22Rv1 (cell line): ENCODE results near the gene ZNF423.

Experiments
- ZFX ChIP-seq: fragments of 450-650 bp; IDR thresholded peaks from 2 replicates; pipeline ENCODE4 v1.6.1; 2017; ENCODE audit warnings: antibody characterized with exemption, borderline replicate concordance
- TF ChIP-seq, protein P1 (sequence below): fragments of 450-650 bp; IDR thresholded peaks from 2 replicates; pipeline ENCODE4 v1.5.1; 2017; ENCODE audit warnings: mild to moderate bottlenecking

DNA sequence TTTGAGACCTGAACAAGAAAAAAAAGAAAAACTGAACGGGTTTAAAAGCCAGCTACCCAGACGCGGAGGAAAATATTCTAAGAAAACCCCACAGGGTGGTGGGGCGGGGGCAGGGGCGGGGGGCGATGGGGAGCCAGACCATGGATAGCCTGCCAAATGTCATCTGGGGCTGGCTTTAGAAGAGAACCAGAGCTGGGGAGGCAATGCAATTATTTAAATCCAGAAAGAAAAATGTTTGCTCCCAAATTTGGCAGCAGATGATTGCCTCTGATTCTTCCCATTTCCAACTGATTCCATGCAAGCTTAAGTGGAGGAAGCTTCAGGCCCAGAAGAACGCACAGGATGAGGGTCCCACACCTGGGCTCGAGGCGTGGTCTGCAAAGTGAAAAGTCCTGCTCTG, 34.8 kb downstream of the ZNF423 start:
- TF ChIP-seq, protein P1, sequence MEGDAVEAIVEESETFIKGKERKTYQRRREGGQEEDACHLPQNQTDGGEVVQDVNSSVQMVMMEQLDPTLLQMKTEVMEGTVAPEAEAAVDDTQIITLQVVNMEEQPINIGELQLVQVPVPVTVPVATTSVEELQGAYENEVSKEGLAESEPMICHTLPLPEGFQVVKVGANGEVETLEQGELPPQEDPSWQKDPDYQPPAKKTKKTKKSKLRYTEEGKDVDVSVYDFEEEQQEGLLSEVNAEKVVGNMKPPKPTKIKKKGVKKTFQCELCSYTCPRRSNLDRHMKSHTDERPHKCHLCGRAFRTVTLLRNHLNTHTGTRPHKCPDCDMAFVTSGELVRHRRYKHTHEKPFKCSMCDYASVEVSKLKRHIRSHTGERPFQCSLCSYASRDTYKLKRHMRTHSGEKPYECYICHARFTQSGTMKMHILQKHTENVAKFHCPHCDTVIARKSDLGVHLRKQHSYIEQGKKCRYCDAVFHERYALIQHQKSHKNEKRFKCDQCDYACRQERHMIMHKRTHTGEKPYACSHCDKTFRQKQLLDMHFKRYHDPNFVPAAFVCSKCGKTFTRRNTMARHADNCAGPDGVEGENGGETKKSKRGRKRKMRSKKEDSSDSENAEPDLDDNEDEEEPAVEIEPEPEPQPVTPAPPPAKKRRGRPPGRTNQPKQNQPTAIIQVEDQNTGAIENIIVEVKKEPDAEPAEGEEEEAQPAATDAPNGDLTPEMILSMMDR = no peak
- no peak for TF ChIP-seq ZFX
